Activated naive CD4-positive, alpha-beta T cell treated with anti-CD3 and anti-CD28 coated beads, Interleukin-2, amount 10 ng/mL, durations not matched to agents 5 hours and 36 hours (primary cell): ENCODE data around the gene TNNI2. TPM values are rescaled to one million over a fixed set of nuclear protein-coding genes. Genes with fewer than 3 reads are reported as not detected.

Source experiments
- microRNA-seq: library from miRNA; unstranded; fragments of <30 nt; microRNA quantifications from one replicate; pipeline ENCODE4 v1.2.0, GENCODE V29; 2022; ENCODE audit warnings: borderline microRNAs expressed, borderline replicate concordance
- total RNA-seq, 2 experiments: library from RNA; stranded (reverse); gene quantifications; one replicate each; pipeline ENCODE4 v1.2.3, GENCODE V29; 2021

Gene TNNI2
- total RNA-seq = not detected

GRCh38 chr11:1838426-1839144 is at the start of gene TNNI2:
Gene TNNI2, plus strand, starts transcription at chr11:1838981. Its CDS starts 716 bp downstream, at chr11:1839697.

GRCh38 chr11:1834779-1835670 is 3.8 kb upstream of the TNNI2 start, which contains the start of gene SYT8:
Gene SYT8, plus strand, starts transcription at chr11:1834990. Its CDS starts 116 bp downstream, at chr11:1835106.

GRCh38 chr11:1852877-1853276 is 14.1 kb downstream of the TNNI2 start, which contains the start of gene LSP1:
Gene LSP1, plus strand, starts transcription at chr11:1853084. Its CDS starts 61 bp downstream, at chr11:1853145.

Small RNA genes within 50 kb of the gene (microRNA-seq; reads per million reads assigned to microRNA genes)
- not detected for gene MIR4298
- not detected for gene MIR7847

Other genes starting within 250 kb of the TNNI2 start
- gene KRTAP5-2, start 240.7 kb upstream of the TNNI2 start, total RNA-seq = not detected
- not detected for gene KRTAP5-3, start 230.5 kb upstream of the TNNI2 start, total RNA-seq
- gene KRTAP5-4, start 216.8 kb upstream of the TNNI2 start, total RNA-seq = not detected
- gene KRTAP5-5, start 209.2 kb upstream of the TNNI2 start, total RNA-seq = not detected
- not detected for gene KRTAP5-6, start 141.8 kb upstream of the TNNI2 start, total RNA-seq
- 1 to 10 TPM in 1 of 2 experiments, under 1 TPM in 1; 0.68 to 1.5 TPM for gene IFITM10, start 88.4 kb upstream of the TNNI2 start, total RNA-seq
- gene CTSD, start 75.1 kb upstream of the TNNI2 start, total RNA-seq = 100 to 1,000 TPM; 166 to 171 TPM
- not detected for gene SYT8, start 4.0 kb upstream of the TNNI2 start, total RNA-seq
- 100 to 1,000 TPM; 547 to 564 TPM for gene LSP1, start 14.1 kb downstream of the TNNI2 start, total RNA-seq
- under 1 TPM in 1 of 2 experiments, not detected in 1; 0.05 TPM for gene PRR33, start 52.9 kb downstream of the TNNI2 start, total RNA-seq
- 10 to 100 TPM; 11.3 to 11.5 TPM for gene TNNT3, start 80.7 kb downstream of the TNNI2 start, total RNA-seq
- gene MRPL23, start 108.4 kb downstream of the TNNI2 start, total RNA-seq = 10 to 100 TPM; 83.6 to 85.5 TPM
- not detected for gene H19, start 158.9 kb downstream of the TNNI2 start, total RNA-seq